ENCODE data around the gene VKORC1.

VKORC1 gene

GRCh38 chr16:31061126-31061812, 33.3 kb downstream of the VKORC1 start:
- no peak for DNase-seq

GRCh38 chr16:31055613-31056012, 39.0 kb downstream of the VKORC1 start:
- DNase-seq, result no peak

GRCh38 chr16:31052114-31052513, 42.5 kb downstream of the VKORC1 start:
- DNase-seq, result no peak

GRCh38 chr16:31050280-31051030, 44.1 kb downstream of the VKORC1 start:
- no peak for DNase-seq

DNA sequence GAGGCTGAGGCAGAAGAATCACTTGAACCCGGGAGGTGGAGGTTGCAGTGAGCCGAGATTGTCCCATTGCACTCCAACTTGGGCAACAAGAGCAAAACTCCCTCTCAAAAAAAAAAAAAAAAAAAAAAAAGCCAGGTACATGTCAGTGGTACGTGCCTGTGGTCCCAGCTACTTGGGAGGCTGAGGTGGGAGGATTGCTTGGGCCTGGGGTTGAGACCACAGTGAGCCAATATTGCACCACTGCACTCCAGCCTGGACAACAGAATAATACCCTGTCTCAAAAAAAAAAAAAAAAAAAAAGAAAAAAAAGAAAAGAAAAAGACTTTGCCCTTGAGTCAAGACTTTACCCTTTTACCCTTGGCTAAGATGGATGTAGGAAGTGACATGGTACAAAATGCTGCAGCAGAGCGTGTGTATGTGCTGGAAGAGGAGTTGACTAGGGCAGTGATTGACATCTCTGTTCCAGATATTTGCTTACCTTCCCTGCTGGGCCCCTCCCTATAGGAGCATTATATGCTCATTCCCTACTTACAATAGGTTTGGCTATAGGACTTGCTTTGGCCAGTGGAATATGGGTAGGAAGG, 50.6 kb downstream of the VKORC1 start:
- no peak for DNase-seq

DNA sequence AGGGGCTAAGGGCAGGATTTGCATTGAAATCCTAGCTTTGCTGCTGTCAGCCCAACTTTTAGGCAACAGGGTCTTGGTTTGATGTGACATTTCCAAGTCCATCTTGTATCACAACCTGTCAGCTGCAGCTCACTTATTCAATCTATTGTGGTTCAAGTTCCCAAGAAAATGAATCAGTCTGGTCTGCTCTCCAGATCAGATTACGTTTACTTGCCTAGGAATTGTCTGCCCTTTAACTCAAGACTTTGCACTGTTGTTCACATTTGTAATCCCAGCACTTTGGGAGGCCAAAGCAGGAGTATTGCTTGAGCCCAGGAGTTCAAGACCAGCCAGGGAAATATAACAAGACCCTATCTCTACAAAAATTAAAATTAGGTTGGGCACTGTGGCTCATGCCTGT, 51.2 kb downstream of the VKORC1 start:
- DNase-seq, result no peak

- DNase-seq, result no peak
Observed at GRCh38 chr16:31042866-31043265, 51.7 kb downstream of the VKORC1 start.

All from NCI-H2107 (cell line).